Hematopoietic multipotent progenitor cell treated with erythropoietin and hydrocortisone succinate and interleukin-3 and kit ligand, for 17 days (in vitro differentiated cells): ENCODE results near the gene LRPAP1.
"Not testable (repeated sequence)": the region's sequence is repeated elsewhere in the genome, so short reads cannot be mapped to it uniquely, and the experiment has no call there.

Experiments used
- DNase-seq: peaks from one replicate; pipeline ENCODE4 v3.0.0-alpha.2; 2015; ENCODE audit warnings: low spot score

LRPAP1 gene

DNA sequence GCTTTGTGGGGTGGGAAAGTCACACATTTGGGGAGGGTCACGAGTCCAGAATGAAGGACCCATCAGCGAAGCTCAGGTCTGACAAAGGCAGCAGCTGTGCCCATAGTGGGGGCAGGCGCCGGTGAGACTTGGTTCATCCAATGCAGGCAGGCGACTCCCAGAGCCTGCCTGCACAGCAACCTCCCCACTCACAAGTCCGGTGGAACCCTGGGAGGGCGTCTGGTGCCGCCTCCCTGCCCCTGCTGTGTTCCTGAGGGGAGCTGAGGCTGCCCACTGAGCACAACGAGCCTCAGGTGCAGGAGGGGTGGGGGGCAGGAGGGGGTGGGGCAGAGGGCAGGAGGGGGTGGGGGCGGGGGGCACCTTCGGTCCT, 13.7 kb downstream of the LRPAP1 start:
- no peak for DNase-seq

DNA sequence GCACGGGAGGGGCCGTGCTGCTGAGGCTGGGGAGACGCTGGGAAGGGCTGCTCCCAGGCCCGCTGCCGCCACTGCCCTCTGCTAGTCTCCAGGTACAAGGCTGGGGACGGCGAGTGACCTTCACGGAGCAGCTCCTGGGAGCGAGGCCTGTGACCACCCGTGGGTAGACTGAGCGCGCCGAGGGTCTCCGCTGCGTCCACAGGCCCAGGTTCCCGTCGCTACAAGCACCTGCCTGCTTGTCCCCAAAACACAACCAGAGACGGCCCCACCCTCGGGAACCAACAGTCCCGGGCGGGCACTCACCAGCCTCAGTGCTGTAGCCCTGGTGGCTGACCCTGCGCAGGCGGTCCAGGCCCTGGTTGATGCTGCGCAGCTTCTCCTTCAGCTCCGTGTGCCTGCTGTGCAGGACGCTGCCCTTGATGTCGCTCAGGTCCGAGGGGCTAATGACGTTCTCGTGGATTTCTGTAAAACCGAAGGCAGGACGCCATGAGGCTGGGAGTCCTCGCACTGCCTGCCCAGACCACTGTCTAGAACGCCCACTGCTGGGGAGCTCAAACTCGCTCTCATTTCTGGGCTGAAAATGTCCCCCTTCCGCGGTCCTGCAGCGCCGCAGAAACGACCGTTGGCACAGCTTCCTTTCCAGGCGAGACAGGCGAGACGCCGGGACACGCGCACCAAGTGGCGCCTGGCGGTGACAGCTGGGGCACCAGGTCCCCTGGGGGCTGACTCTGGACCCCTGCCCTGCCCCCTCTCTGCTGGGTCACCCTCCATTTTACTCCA, 14.3 kb downstream of the LRPAP1 start:
- no peak for DNase-seq

- no peak for DNase-seq
Measured at GRCh38 chr4:3516836-3517730, 15.1 kb downstream of the LRPAP1 start.

- DNase-seq: no peak
Measured at GRCh38 chr4:3516061-3516835, 16.0 kb downstream of the LRPAP1 start.

- DNase-seq: no peak
Measured at GRCh38 chr4:3515646-3516045, 16.6 kb downstream of the LRPAP1 start.

DNA sequence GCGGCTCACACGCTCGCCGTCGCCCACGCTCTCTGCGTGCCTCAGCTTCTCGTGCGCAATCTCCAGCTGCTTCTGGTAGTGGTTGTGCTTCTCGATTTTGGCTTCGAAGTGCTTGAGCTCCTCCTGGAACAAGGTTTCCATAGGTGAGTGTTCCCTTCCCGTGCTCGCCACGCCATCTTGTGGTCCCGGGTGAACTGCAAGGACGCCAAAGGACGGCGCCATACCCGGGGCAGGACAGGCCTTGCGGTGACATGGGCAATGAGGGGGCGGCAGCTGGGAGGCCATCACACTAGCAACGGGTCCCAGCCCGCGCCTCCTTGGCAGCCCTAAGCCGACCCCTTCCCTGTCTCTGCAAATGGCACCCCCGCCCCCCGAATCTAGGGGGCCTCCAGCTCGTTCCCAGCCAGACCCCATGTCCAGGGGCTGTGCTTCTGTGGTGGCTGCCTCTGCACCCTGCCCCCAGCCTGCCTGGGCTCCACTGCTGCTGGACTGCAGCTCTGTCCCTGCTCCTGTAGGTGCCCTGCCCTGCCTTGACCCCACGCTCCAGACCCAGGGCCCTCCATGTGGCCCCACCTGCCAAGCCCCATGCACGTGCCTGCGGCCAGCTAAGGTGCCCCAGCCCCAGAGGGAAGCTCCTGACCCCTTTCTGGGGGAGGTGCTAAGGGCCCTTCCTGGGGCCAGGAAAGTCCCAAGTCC, 17.3 kb downstream of the LRPAP1 start:
- no peak for DNase-seq

DNA sequence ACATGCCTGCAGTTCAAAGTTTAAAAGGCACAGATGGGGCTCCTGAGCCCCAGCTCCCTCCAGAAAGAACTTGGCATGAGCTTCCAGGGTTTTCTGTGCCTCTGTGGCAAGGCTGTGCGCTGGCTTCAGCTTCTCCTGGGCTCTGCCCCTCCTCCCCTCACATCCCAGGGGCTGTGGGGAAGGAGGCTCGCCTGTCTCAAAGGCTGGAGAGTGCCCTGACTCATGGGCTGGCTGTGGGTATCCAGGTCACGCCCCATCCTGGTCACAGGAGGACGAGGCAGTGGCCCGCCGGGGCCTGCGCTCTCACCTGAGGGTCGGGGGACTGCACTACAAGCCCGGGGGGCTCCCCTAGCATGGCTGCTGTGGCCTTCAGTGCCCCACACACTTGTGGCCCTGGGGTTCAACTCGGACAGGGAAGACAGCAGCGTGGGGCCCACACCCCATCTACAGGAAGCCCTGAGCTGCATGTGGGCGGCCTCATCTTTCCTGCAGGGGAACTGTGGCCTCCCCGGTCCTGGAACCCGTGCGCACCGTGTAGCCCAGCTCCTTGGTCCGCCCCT, 17.9 kb downstream of the LRPAP1 start:
- no peak for DNase-seq

DNA sequence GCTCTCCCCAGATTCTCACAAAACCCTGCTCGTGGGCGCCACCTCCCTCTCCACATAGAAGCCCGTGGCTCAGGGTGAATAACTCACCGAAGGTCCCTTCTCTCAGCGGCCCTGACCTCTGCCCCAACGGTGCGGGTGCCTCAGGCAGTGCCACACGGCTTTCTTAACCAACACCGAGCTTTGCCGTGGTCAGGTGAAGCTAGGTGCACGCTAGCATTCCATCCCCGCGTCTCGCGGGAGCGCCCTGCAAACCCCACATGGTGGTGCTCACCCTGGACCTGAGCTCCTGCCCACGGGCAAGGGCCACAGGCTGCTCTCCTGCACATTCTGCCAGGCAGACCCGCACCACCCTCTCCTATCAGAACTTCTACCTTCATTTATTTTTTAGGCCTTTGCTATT, 18.4 kb downstream of the LRPAP1 start:
- no peak for DNase-seq

DNA sequence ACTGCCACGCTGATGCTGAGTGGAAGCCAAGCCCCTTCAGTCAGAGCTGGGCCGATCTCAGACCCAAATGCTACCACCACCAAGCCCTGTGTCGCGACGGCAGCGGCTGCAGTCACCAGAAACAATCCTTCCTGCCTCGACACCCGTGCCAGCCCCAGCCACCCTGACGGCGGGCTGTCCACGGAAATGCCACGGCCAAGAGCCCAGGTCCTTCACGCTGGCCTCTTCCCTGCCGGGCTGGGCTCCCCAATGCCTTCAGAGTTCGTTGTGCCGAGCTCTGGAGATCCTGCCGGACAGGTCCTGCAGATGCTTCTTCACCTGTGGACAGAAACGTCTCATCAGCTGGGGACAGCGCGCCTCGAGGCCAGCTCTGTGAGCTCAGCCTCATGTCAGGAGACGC, 19.5 kb downstream of the LRPAP1 start:
- no peak for DNase-seq

DNA sequence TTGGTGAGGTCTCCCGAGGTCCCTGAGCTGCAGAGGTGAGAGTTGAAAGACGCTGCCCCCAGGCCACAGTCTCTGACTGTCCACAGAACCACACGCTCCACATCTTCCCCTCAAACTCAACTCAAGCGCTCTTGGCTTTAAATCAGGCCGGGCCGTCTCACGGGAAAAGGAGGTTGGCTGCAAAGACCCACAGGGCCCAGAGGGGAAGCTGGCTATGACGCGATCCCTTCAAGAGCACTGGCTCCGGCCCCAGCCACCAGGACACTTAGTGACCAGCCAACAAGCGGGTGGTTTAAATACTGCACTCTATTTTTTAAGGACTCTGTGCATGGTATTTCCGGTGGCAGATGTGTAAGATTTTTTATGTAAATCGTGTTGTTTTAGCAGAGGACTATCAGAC, 19.9 kb downstream of the LRPAP1 start:
- DNase-seq: no peak

- DNase-seq: not testable (repeated sequence)
Measured at GRCh38 chr4:3511601-3512000, 20.6 kb downstream of the LRPAP1 start.

GRCh38 chr4:3511187-3511586, 21.0 kb downstream of the LRPAP1 start:
- no peak for DNase-seq

DNA sequence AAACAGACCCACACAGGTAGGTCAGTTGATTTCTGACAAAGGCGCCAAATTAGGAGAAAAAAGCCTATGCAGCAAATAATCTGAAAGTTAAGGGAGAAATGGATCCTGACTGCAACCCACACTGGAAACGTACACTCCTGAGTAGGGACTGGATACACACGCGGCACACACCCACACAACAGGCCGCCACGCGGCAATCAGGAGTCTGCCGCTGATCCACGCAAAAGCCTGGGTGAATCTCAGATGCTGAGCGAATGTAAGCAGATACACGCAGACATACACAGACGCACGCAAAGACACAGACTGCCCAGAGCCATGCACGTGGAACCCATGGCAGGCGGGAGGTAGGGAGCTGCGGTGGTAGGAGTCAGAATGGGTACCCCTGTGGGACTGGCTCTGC, 21.7 kb downstream of the LRPAP1 start:
- no peak for DNase-seq

GRCh38 chr4:3508542-3508941, 23.7 kb downstream of the LRPAP1 start:
- no peak for DNase-seq

DNA sequence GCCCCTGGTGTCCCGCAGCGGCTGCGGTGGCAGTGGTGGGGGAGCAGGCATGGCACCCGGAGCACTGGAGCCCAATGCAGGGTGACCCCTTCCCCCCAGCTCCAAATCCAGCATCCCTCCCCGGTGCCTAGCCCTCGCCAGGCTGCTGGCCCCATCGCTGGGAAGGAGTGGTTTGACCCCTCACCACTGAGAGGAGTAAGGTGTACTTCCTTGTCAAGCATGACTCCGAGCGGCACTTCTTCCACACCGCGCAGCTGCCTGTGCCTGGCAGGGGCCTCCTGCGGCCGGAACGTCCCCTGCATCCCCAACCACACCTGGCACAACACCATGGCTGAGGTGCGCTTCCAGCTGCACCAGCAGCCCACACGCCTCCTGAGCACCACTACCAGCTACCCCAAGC, 27.0 kb downstream of the LRPAP1 start:
- no peak for DNase-seq

DNA sequence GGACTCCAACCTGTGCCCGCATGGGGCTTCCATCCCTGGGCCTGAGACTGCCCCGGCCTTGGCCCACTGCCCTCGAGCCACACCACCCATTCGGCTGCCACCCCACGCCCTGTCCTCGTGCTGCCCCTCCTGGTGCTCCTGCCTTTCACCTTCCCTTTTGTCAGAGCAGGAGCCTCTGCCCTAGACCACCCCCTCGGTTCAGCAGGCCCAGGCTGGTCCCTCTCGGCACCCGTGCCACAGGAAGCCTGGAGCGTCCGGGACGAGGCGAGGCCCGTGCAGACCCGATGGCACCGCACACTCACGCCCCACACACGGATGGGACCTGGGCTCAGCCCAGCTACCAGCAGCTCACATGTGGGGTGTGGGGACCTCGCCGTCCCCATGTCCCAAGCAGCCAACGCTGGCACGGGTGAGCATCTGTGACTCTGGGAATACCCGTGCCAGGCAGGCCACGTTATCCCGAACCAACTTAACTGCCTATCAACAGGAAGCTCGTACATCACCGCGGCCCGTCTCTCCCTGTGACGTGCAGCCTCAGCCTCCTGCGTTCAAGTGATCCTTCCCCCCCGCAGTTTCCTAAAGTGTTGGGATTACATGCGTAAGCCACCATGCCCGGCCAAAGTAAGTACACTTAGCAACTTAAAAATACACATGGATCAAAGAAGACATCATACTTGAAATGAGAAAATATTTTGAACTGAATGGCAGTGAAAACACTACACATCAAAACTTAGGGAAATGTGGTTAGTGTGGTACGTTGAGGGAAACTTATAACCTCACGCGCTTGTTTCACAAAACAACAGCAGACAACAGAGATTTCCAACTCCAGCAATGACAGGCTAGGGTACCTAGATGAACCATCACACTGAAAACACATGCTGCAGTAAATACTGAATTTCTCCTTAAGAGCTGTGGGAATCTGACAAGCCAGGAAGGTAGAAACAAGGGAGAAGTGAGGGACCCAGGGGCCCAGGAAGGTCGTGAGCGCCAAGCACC, 29.0 kb downstream of the LRPAP1 start:
- no peak for DNase-seq

DNA sequence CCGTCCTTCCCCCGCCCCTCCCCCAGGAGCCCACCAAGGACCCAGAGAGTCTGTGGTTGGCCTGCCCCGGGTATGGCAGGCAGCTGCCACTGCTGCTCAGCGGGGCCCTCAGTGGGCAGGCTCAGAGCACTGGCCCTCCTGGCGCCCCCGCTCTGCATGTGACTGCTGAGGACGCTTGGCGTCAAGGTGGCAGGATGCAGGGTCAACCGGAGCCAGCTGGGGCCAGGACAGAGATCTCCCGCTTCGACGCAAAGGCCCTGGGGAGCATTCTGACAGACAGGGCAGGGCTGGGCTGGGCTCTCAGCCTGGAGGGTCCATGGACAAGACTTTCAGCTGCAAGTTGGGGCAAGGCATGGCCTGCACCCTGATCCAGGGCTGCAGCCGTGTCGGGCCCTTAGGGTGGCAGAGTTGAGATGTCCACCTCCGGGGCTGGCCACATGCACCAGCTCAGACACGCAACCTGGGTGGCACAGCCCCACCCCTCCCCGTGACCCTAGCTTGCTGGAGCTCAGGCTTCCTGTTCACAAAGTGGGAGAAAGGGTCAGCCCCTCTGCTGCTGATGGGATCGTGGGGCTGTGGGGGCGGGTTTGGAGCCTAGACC, 30.3 kb downstream of the LRPAP1 start:
- no peak for DNase-seq

DNA sequence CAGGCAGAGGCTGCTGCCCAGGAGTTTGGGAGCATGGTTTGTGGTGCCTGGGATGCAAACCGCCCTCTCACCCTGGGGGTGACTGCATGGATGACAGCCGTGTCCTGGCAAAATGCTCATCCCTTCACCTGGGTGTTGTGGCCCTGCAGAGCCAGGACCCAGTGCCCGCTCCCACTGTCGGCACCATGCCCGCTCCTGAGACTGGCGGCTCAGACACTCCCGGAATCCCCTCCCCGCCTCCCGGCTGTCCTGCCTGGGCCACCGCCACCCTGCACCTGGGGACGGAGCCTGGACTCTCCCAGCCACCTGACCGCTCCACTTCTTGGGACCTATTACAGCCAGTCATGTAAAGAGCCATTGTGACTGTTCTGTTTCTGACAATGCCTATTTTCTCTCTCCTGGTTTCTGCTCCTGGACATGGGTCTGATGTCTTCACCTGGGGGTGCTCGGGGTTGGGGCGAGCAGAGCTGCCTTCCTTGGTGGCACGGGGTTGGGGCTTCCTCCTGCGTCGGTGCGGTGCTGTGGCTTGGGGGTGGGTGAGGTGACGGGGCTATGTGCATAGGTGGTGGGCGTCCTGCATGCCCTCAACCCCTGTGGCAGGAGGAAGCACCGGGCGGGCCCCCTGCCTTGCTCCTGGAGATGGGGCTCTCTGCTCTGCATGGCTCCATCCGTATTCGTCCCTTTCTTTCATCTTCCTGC, 30.9 kb downstream of the LRPAP1 start:
- DNase-seq: no peak

GRCh38 chr4:3500634-3501101, 31.6 kb downstream of the LRPAP1 start:
- DNase-seq: no peak
